ENCODE results near the gene LDAH.

LDAH gene

GRCh38 chr2:20818820-20819219, 4.1 kb downstream of the LDAH start:
- H3K4me3 ChIP-seq (ENCODE audit: low read length), result no peak overlapping the region
- no peak for DNase-seq (ENCODE audit: low read depth)
- no peak for TF ChIP-seq CTCF (conservative IDR thresholded peaks at IDR 0.05; ENCODE audit: low read depth, low read length)

GRCh38 chr2:20815216-20815615, 7.7 kb downstream of the LDAH start:
- no peak for TF ChIP-seq CTCF (conservative IDR thresholded peaks at IDR 0.05; ENCODE audit: low read depth, low read length)
- DNase-seq (ENCODE audit: low read depth), result no peak
- H3K4me3 ChIP-seq (ENCODE audit: low read length), result no peak overlapping the region

- DNase-seq (ENCODE audit: low read depth), result no peak
- no peak overlapping the region for H3K4me3 ChIP-seq (ENCODE audit: low read length)
- TF ChIP-seq CTCF (conservative IDR thresholded peaks at IDR 0.05; ENCODE audit: low read depth, low read length), result no peak
Observed at GRCh38 chr2:20812779-20813178, 10.1 kb downstream of the LDAH start.

- no peak for DNase-seq (ENCODE audit: low read depth)
- no peak for TF ChIP-seq CTCF (conservative IDR thresholded peaks at IDR 0.05; ENCODE audit: low read depth, low read length)
- no peak overlapping the region for H3K4me3 ChIP-seq (ENCODE audit: low read length)
Observed at GRCh38 chr2:20806286-20806685, 16.6 kb downstream of the LDAH start.

DNA sequence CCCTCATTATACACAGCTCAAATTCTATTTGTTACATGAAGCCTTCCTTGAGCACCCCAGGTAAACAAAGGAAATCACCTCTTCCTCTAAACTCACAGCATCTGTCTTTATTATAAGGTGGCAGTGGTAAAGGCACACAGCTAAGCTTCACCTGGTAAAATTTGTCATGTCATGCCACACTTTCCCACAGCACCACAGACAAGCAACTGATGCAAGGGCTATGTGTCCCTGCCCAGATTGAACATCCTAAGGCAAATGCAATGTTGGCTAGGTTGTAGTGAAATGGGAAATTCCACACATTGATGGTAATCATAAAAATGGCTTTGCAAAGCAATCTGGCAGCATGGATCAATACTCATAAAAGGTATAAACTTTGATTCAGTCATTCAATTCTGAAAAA, 18.9 kb downstream of the LDAH start:
- DNase-seq (ENCODE audit: low read depth), result no peak
- no peak overlapping the region for H3K4me3 ChIP-seq (ENCODE audit: low read length)

DNA sequence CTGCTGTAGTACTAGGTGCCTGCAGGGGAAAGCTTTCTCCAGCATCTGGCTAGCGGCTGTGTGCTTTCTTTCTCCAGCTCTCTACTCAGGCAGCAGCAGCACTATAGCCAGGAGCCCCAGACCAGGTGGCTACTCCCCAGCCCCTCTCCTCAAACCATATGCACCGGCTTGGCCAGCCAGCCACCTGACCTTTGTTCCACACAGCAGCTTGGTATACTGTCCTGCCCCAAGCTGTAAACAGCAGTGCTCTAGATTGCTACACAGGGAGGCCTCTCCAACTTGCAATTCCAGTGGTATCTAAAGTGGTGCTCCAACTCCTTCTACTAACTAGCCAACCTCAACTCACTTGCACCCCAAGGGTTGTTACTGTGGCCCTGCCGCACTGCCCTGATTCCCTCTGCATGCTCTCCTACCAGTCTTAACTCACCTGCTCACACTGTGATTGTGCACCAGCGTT, 19.6 kb downstream of the LDAH start:
- no peak for TF ChIP-seq CTCF (conservative IDR thresholded peaks at IDR 0.05; ENCODE audit: low read depth, low read length)
- H3K4me3 ChIP-seq (ENCODE audit: low read length), result no peak overlapping the region
- no peak for DNase-seq (ENCODE audit: low read depth)

More for the DNA sequence above, 18.9 kb downstream of the LDAH start:
- TF ChIP-seq CTCF (conservative IDR thresholded peaks at IDR 0.05; ENCODE audit: low read depth, low read length), result no peak

DNA sequence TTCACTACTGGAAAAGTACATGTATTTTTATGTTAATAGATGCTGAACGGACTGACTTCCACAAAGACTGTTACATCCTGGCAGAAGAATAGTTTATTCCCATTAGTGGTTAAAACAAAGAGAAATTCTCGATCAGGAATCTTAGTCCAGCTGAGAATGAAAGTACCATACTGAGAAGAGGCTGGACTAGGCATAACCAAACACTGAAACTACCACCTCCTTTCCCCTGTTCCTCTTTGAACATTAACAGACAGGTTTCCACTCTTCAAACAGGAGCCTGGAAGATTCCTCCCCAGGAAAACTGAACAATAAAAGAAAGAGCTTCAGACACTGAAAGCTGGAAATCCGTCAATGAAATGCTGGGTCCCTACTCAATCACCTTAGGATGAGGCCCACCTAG, 25.8 kb downstream of the LDAH start:
- no peak for TF ChIP-seq CTCF (conservative IDR thresholded peaks at IDR 0.05; ENCODE audit: low read depth, low read length)
- no peak overlapping the region for H3K4me3 ChIP-seq (ENCODE audit: low read length)
- no peak for DNase-seq (ENCODE audit: low read depth)
